CD4-positive, alpha-beta T cell treated with Interferon gamma for 1 hour (primary cell): ENCODE results near the gene CPZ.

ENCODE experiments used
- DNase-seq: peaks from one replicate; pipeline ENCODE4 v3.0.0-alpha.2; 2020

The CPZ gene

DNA sequence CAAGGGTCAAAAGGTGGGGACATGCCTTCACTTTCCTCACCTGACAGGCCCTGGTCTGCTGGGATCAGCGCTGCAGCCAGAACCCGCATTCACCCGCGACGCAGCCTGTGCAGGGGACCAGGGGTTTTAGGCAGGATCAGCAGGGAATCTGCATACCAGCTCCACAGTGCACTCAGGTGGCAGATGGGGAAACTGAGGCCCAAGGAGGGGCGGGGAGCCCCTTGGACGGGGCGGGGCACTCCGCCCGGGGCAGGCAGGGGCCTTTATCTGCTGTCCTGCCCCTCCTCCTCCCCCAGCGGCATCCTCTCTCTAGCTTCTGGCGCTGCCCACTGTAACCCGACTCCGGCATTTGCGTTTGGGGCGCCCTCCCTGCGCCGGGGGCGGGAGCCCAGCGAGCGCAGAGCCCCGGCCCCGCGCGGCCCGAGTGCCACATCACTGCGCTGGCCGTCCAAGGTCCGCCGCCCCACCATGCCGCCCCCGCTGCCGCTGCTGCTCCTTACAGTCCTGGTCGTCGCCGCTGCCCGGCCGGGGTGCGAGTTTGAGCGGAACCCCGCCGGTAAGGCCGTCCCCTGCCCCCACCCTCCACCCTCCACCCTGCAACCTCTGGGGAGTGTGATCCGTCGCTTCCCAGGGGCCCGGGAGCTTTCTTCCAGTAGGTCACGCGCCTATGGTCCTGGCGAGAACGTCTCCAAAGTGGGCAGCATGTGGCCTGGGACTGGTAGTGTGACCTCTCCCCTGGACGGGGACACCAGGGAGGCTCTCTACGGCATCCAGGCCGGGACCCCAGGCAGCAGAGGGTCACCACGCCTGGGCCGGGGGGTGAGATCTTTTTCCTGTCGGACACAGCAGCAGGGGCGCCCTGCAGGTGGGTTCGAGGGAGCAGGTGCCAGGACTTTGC lies at the start of gene CPZ:
CPZ (plus strand) TSS at position 400 of the 898 bp plus-strand sequence; CDS start at position 469, 69 bp downstream.
- DNase-seq: no peak

DNA sequence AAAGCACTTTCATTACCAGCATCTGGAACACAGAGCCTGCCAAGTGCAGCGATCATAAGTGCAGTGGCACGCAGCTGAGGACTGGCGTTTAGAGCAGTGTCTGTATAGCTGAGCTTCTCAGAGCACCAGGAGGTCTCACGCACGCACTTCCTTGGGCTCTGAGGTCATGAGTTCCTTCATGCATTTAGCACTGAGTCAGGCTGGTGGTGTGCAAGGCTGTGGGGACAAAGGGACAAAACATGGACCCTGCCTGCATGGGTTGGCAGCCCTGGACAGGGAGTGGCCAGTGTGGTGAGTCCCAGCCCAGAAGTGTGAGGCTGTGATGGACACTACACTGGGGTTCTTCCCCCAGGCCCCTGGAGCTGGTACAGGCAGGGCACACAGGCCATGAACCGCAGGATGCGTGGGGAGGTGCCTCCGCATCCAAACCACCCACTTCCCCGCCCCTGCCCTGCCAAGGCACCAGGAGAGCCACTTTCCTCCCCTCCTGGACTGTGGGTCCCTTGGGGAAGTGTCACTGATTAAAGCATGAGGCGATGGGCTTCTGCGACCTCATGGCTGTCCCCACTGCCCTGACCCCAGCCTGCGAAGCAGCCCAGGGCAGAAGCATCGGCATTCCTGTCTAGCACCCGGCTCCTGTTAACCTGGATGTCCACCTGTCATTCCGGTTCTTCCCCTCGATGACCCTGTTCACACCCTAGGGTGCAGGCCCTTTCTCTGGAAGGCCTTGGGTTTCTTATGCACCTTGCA lies 49.6 kb upstream of the CPZ start:
- no peak for DNase-seq

DNA sequence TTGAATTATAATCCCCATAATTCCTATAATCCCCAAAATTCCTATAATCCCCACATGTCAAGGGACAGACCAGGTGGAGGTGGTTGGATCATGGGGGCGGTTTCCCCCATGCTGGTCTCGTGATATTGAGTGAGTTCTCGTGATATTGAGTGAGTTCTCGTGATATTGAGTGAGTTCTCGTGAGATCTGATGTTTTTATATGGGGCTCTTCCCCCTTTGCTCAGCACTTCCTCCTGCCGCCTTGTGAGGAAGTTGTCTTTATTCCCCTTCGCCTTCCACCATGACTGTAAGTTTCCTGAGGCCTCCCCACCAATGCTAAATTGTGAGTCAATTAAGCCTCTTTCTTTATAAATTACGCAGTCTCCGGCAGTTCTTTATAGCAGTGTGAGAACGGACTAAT lies 48.9 kb upstream of the CPZ start:
- no peak for DNase-seq

DNA sequence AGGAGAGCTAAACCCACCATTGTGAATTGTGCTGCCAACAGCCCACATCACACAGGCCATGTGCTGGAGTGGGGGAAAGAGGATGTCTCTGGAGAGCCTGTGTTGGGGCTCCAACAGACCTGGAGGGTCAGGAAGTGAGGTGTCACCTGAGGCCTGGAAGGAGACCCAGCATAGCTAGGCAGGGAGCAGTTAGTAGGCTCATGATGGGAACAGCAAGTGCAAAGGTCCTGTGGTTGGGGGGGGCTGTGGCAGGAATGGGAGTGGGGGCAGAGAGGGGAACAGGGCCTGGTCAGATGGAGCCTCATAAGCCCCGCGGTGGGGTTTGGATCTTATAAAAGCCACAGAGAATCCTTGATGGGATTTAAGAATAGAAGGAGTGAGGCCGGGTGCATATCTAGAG lies 48.3 kb upstream of the CPZ start:
- no peak for DNase-seq

DNA sequence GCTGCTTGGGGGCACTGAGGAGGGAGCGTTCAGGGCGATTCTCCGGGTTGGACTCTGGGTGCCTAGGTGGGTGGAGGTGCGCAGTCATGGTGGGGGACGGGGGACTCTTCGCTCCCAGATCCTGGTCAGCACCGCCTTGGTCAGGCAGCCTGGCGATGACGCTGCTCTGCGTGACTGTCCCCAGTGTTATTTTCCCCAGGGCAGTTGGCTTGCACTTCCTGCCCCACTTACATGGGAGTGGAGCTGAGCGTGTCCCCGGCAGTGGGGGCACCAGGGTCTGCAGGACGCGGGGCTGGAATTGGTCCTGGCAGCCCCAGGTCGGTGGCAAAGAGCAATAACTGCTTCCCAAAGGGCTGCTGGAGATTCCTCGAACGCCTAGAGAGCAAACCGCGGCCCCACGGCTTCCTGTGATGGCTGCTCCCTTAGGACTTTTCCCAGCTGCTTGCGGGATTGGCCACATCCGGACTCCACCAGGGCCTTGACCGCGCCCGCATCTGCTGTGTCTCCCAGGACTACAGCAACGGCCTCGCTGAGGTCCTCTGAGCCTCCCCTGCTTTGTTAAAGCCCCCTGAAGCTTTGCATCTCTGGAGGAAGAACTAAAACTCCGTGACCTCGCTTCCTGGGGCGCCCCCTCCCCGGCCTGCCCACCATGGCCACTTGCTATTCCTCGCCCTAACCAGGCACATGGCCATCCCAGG lies 47.7 kb upstream of the CPZ start:
- no peak for DNase-seq

DNA sequence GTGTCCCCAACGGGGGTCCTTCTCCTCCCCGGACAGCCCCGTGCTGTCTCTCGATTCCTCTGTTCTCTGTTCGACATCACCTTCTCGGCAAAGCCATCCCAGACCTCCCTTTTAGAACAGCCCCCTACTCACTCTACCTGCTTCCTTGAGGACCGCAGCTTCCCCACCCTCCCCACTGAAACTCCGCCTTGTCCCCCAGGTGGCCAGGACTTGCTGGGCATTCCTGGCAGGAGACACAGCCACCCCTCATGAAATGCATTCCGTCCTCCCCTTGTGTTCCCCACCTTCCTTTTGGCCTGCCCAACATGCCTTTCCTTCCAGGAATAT lies 47.2 kb upstream of the CPZ start:
- DNase-seq: no peak

DNA sequence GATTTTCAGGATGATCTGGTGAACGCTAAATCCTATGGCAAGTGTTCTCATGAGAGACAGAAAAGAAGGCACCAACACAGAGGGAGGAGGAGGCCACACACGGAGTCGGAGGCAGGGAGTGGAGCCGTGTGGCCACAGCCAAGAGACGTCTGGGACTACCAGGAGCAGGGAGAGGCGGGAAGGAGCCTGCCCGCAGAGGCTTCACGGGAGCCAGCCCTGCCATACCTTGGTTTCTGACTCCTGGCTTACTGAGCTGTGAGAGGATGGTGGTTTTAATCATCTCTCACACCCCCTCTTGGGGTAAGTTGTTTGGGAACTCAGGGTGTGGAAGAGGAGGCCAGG lies 45.8 kb upstream of the CPZ start:
- DNase-seq: no peak

DNA sequence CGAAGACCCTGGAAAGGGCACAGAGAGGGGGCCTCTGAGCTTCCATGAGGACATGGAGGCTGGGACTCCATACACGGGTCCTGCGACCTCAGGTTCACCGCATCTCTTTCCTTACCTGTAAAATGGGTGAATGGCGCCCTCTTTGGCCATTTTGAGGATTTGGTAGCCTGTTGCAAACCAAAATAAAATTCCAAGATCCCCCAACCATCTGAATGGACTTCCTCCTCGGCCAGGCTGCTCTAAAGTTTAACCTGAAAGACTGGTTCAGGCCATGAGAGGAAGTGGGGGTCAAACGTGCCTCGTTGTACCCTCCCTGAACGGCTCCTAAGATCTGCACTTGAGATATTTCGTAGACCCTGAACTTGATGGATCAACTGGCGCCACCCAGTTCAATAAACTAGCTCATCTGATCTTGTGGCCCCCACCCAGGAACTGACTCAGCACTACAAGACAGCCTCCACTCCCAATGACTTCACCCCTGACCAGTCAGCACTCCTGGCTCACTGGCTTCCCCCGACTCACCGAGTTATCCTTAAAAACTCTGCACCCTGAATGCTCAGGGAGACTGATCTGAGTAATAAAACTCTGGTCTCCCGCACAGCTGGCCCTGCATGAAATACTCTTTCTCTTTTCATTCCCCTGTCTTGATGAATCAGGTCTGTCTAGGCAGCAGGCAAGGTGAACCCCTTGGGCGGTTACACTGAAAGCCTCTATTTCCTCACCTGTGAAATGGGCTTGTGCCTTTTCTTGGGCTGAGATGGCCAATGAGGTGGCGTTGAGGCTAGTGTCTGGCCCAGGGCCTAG lies 45.3 kb upstream of the CPZ start:
- DNase-seq: no peak

DNA sequence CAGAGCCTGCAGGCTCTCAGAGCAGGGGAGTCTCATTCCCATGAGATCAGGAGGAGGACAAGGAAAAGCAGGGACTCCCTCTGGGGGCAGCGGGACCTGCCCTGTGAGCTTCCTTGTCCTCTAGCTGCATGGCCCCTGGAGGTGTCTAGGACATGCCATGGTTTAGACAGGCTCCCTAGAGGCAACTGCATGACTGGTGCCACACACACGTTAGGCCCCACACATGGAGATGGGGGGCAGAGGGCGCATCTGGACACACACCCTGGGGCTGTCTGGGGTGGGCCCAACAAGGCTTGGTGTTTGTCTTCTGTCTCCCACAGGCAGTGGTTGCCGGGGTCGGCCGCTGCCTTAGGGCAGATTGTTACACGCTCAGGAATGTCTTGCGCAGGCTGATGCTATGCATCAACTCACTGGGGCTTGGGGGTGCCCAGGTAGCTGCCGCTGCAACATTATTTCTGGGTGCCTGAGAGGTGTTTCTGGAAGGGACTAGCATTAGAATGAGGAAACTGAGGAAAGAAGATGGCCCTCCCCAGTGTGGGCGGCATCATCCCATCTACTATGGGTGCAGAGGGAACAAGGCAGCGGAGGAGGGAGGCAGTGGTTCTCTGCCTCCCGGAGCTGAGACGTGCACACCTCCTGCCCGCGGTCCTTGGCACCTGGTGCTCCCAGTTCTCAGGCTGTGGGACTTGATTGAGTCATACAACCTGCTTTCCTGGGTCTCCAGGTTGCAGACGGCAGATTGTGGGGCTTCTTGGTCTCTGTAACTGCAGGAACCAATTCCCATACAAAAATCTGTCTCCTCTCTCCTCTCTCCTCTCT lies 44.4 kb upstream of the CPZ start:
- DNase-seq: no peak

DNA sequence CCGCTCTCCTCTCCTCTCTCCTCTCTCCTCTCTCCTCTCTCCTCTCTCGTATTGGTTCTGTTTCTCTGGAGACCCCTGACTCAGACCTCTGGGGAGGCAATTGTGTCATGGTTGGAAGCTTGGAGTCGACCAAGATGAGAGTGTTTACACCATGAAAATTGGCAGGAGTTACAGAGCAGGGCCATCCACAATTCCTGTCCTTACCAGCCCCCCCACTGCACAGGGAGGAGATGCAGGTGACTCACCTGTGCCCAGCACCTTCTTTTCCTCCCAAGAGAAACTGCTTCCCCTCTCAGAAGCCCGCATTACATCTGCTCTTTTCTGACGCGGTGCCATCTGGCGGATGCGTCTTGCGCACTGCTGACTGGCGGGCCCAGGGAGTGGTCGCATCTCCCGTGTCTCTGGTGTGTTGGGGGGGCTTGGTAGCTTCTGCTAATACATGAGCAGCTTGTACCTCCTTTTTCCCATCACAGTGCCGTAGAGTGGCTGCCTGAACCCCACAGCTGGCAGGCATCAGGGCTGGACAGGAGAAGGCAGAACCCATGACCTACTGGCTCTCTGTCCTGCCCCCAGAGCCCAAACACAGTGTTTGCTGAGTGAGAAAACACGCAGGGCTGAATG lies 43.7 kb upstream of the CPZ start:
- DNase-seq: no peak

DNA sequence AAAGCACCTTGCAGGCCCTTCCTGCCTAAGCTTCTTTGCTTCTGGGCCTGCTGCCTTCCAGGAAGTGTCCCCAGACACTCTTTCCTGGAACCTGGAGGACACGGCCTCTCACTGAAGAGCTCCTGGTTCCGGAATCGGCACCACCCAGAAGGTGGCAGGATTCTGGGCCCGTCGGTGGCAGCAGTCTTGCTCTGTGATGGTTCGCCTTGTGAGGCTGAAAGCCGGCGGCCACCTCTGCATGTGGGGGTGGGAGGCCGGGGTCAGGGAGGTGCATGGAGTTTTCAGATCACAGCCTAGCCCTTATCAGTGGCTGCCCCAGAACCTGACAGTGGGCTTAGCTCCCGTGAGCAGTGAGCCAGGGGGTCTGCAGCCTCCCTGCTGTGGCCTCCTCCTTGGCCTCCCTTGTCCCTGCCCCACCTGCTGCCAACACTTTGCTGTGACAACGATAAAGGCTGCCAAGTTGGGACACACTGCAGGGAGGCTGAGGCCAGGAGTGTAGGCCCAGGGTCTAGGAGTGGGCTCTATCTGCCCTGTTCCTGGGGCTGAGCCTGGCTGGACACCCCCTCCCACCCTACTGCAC lies 43.1 kb upstream of the CPZ start:
- no peak for DNase-seq

DNA sequence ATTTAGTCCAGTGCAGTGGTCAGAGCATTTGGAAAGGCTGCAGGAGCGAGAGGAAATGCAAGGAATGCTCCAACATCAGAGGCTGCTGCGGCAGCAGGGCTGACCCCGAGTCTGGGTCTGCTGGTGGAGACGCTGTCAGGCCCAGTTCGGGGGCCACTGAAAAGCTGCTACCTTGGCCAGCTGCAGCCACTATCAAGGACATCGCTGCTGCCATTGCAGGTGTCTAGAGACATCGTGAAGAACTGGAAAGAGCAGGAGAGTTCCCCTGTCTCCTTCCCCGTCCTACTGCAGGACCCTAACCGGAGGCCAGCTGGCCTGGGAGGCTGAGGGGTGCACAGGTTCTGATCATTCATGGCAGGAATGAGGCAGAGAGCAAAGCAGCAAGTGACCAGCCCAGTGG lies 41.9 kb upstream of the CPZ start:
- no peak for DNase-seq

DNA sequence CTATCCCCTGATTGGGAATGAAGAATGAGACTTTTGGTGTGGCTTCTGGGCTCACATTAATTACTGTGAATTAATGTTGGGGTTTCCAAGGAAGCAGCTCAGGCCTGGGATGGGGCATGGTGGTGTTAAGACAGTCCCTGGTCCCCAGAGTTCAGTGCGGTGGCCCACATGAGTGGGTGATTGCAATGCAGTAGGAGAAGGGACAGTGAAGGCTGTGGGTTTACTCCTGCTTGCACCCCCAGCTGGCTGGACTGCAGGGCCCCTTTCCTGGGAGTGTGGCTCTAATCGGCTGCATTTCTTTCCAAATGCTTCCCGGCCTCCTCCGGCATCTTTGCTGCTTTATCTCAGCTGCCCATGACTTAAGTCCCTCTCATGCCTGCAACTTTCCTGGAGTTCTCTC lies 40.5 kb upstream of the CPZ start:
- DNase-seq: no peak

DNA sequence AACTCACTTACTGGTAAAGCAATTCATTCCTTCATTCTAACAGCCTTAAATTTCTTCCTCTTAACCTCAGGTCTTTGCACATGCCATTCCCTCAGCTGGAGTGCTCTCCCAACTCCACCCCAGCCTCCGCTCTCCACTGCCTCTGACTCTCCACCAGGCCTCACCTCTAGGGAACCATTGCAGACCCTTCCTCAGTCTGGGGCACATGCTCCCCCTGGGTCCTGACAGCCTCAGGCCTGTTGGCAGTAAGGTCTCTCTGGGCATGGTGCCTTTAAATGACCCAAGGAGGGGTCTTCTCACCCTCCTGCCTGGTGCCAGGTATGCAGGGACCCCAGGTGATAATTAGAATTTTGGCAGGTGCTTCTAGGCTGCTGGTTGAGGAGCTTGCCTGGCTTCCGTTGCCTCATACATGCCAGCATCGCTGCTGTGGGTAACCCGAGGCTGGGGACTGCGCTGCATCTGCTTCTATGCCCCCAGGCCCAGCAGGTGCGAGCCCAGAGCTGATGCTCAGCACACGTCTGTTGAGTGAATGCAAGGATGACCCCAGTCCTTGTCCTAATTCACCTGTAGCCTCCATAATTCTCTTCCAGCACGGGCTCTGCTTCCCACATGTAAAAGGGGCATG lies 39.9 kb upstream of the CPZ start:
- DNase-seq: no peak

DNA sequence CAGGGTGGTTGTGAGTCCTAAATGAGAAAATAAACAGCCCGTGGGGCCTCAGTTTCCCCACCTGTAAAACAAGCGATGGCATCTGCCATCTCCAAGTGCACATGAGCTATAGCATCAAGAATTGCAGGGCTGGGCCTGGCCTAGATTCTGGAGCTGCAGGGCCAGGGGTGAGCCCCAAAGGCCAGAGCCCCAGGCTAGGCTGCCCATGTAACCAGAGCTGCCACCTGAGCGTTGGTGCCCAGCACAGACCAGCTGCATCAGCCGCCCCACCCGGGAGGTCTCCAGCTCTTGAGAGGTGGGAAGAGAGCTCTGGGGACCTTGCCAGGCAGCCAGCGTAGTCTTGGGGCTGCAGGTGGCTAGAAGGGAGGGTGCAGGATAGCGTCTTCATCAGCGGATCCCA lies 39.3 kb upstream of the CPZ start:
- no peak for DNase-seq

DNA sequence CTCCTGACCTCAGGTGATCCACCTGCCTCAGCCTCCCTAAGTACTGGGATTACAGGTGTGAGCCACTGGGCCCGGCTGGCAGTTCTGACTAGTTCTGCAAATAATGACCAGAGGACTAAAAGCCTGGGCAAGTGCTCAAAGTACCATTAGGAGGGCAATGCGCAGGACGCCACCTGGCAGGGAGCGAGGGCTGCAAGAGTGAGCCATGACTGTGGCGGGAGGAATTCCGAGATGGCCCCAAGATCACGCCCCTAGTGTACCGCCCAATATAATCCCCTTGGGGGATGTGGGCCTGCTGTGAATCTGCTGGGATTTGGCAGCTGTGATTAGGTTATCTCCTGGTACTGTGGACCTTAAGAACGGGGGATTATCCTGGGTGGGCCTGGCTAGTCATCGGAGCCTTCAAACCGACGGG lies 38.6 kb upstream of the CPZ start:
- no peak for DNase-seq

DNA sequence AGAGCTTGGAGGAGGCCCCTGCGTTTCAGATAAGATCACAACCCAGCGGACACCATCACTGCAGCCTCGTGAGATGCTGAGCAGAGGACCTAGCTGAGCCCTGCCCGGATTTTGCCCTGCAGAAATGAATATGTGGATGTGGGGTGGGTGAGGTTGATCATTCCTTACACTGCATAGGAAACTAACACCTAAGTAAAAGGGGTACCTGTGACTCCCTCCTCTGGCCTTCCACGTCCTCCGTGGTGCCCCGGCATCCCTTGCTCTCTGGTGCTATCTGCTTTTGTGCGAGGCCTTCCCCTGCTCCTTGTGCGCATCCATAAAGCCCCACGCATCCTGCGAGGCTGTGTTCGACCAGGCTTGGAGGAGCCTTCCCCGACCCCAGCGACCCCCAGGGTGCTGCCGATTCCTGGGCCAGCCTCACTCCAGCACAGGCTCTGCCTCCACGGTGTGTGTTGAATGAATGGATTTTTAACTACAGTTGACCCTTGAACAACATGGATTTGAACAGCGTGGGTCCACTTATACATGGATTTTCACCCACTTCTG lies 37.9 kb upstream of the CPZ start:
- no peak for DNase-seq

DNA sequence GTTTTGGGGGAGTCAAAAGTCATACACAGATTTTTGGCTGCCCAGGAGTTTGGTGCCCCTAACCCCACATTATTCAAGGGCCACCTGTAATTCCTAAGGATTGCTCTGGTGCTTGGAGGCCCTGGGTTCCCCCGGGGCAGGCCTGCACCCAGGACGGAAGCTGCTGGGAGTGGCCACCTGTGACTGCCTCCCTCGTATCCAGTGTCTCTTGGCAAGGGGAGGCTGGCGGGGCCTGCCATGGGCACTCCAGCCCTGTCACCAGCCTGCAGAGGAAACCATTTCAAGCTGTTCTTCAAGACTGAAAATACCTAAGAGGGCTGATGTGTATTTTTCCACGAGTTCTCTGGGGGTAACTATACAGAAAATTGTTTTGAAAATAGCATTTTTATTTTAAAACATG lies 36.8 kb upstream of the CPZ start:
- DNase-seq: no peak

DNA sequence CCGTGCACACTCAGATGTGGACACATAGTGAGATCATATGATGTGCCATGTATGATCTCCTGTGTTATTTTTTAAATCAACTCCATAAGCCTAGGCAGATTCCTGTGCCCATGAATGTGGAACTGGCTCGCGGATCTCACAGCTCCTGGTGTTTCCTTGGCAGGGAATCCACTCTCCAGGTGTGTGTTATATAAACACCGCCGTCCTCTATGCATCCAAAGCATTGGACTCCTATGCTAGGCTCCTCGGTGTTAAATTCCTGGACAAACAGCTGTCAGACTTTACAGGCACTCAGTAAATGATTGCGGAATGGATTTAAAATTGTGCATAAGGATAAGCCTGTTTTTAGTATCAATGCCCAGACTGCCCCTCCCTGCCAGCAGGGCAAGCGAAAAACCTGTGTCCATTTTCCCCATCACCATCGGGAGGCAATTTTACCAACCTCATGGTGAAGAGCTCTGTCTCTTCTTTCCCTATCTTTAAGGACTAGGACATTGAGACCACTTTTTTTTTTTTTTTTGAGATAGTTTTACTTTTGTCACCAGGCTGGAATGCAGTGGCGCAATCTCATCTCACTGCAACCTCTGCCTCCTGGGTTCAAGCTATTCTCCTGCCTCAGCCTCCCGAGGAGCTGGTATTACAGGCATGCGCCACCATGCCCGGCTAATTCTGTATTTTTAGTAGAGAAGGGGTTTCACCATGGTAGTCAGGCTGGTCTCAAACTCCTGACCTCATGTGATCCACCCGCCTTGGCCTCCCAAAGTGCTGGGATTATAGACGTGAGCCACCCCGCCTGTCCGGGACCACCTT lies 36.0 kb upstream of the CPZ start:
- no peak for DNase-seq
